ENCODE data around the gene FAM25C. TPM values are rescaled to one million over a fixed set of nuclear protein-coding genes. Genes with fewer than 3 reads are reported as not detected.
"Not testable (repeated sequence)": the region's sequence is repeated elsewhere in the genome, so short reads cannot be mapped to it uniquely, and the experiment has no call there.

FAM25C gene
- not detected in 2 replicates for polyA plus RNA-seq
- not detected in 2 replicates for polyA minus RNA-seq

GRCh38 chr10:47999691-48000090, at the start of gene FAM25C:
Gene FAM25C, minus strand, starts transcription at chr10:47999791. Its CDS starts 26 bp downstream, at chr10:47999765.
- H3K27me3 ChIP-seq (ENCODE audit: insufficient read depth, low read depth, low read length); H3K4me3 ChIP-seq (ENCODE audit: low read length); H3K27ac ChIP-seq (ENCODE audit: low read length); H3K9ac ChIP-seq (ENCODE audit: low read length); H3K9me2 ChIP-seq (ENCODE audit: insufficient read depth, low read length); H3F3A ChIP-seq (ENCODE audit: insufficient read depth, low read length, poor library complexity, severe bottlenecking); H3K36me3 ChIP-seq (ENCODE audit: insufficient read depth, low read length); H4K20me1 ChIP-seq (ENCODE audit: insufficient read depth); H2AFZ ChIP-seq (ENCODE audit: low read depth, low read length); H3K4me2 ChIP-seq (ENCODE audit: low read length); H3K79me2 ChIP-seq (replicated peaks; ENCODE audit: insufficient read depth, low read length); H3K9me3 ChIP-seq (ENCODE audit: low read length): not testable (repeated sequence)

- H3F3A ChIP-seq (ENCODE audit: insufficient read depth, low read length, poor library complexity, severe bottlenecking); H4K20me1 ChIP-seq (ENCODE audit: insufficient read depth); H3K9me2 ChIP-seq (ENCODE audit: insufficient read depth, low read length); H3K36me3 ChIP-seq (ENCODE audit: insufficient read depth, low read length); H3K9ac ChIP-seq (ENCODE audit: low read length); H3K27me3 ChIP-seq (ENCODE audit: insufficient read depth, low read depth, low read length); H3K79me2 ChIP-seq (replicated peaks; ENCODE audit: insufficient read depth, low read length); H3K27ac ChIP-seq (ENCODE audit: low read length); H3K9me3 ChIP-seq (ENCODE audit: low read length); H3K4me3 ChIP-seq (ENCODE audit: low read length); H2AFZ ChIP-seq (ENCODE audit: low read depth, low read length); H3K4me2 ChIP-seq (ENCODE audit: low read length): not testable (repeated sequence)
These were observed 45.0 kb upstream of the FAM25C start for GRCh38 chr10:48044557-48044956.

GRCh38 chr10:48031390-48031789, 31.8 kb upstream of the FAM25C start:
- H3K79me2 ChIP-seq (replicated peaks; ENCODE audit: insufficient read depth, low read length); H4K20me1 ChIP-seq (ENCODE audit: insufficient read depth); H3K36me3 ChIP-seq (ENCODE audit: insufficient read depth, low read length); H3K4me2 ChIP-seq (ENCODE audit: low read length); H3K27me3 ChIP-seq (ENCODE audit: insufficient read depth, low read depth, low read length); H3K9me3 ChIP-seq (ENCODE audit: low read length); H3K4me3 ChIP-seq (ENCODE audit: low read length); H2AFZ ChIP-seq (ENCODE audit: low read depth, low read length); H3F3A ChIP-seq (ENCODE audit: insufficient read depth, low read length, poor library complexity, severe bottlenecking); H3K27ac ChIP-seq (ENCODE audit: low read length); H3K9ac ChIP-seq (ENCODE audit: low read length); H3K9me2 ChIP-seq (ENCODE audit: insufficient read depth, low read length): not testable (repeated sequence)

- not testable (repeated sequence) for H3K9me2 ChIP-seq (ENCODE audit: insufficient read depth, low read length); H3K9ac ChIP-seq (ENCODE audit: low read length); H3K79me2 ChIP-seq (replicated peaks; ENCODE audit: insufficient read depth, low read length); H3K9me3 ChIP-seq (ENCODE audit: low read length); H3K27me3 ChIP-seq (ENCODE audit: insufficient read depth, low read depth, low read length); H3K36me3 ChIP-seq (ENCODE audit: insufficient read depth, low read length); H2AFZ ChIP-seq (ENCODE audit: low read depth, low read length); H3K4me2 ChIP-seq (ENCODE audit: low read length); H3K27ac ChIP-seq (ENCODE audit: low read length); H4K20me1 ChIP-seq (ENCODE audit: insufficient read depth); H3F3A ChIP-seq (ENCODE audit: insufficient read depth, low read length, poor library complexity, severe bottlenecking); H3K4me3 ChIP-seq (ENCODE audit: low read length)
These were observed 2.7 kb upstream of the FAM25C start for GRCh38 chr10:48002306-48002705.

- H3K9me3 ChIP-seq (ENCODE audit: low read length); H3F3A ChIP-seq (ENCODE audit: insufficient read depth, low read length, poor library complexity, severe bottlenecking); H2AFZ ChIP-seq (ENCODE audit: low read depth, low read length); H3K36me3 ChIP-seq (ENCODE audit: insufficient read depth, low read length); H3K4me3 ChIP-seq (ENCODE audit: low read length); H3K27me3 ChIP-seq (ENCODE audit: insufficient read depth, low read depth, low read length); H3K27ac ChIP-seq (ENCODE audit: low read length); H3K9ac ChIP-seq (ENCODE audit: low read length); H3K79me2 ChIP-seq (replicated peaks; ENCODE audit: insufficient read depth, low read length); H3K4me2 ChIP-seq (ENCODE audit: low read length); H4K20me1 ChIP-seq (ENCODE audit: insufficient read depth); H3K9me2 ChIP-seq (ENCODE audit: insufficient read depth, low read length): not testable (repeated sequence)
These were observed 5.5 kb downstream of the FAM25C start for GRCh38 chr10:47994045-47994444.

GRCh38 chr10:47992560-47992959, 7.0 kb downstream of the FAM25C start:
- H3F3A ChIP-seq (ENCODE audit: insufficient read depth, low read length, poor library complexity, severe bottlenecking); H3K9me2 ChIP-seq (ENCODE audit: insufficient read depth, low read length); H3K79me2 ChIP-seq (replicated peaks; ENCODE audit: insufficient read depth, low read length); H3K4me2 ChIP-seq (ENCODE audit: low read length); H4K20me1 ChIP-seq (ENCODE audit: insufficient read depth); H3K27ac ChIP-seq (ENCODE audit: low read length); H3K9ac ChIP-seq (ENCODE audit: low read length); H2AFZ ChIP-seq (ENCODE audit: low read depth, low read length); H3K36me3 ChIP-seq (ENCODE audit: insufficient read depth, low read length); H3K9me3 ChIP-seq (ENCODE audit: low read length); H3K27me3 ChIP-seq (ENCODE audit: insufficient read depth, low read depth, low read length); H3K4me3 ChIP-seq (ENCODE audit: low read length): not testable (repeated sequence)

- not testable (repeated sequence) for H3K4me3 ChIP-seq (ENCODE audit: low read length); H3K79me2 ChIP-seq (replicated peaks; ENCODE audit: insufficient read depth, low read length); H4K20me1 ChIP-seq (ENCODE audit: insufficient read depth); H3K9me3 ChIP-seq (ENCODE audit: low read length); H3F3A ChIP-seq (ENCODE audit: insufficient read depth, low read length, poor library complexity, severe bottlenecking); H3K9ac ChIP-seq (ENCODE audit: low read length); H3K27me3 ChIP-seq (ENCODE audit: insufficient read depth, low read depth, low read length); H3K27ac ChIP-seq (ENCODE audit: low read length); H3K9me2 ChIP-seq (ENCODE audit: insufficient read depth, low read length); H2AFZ ChIP-seq (ENCODE audit: low read depth, low read length); H3K4me2 ChIP-seq (ENCODE audit: low read length); H3K36me3 ChIP-seq (ENCODE audit: insufficient read depth, low read length)
These were observed 7.9 kb downstream of the FAM25C start for GRCh38 chr10:47991706-47992105.

- H3K4me3 ChIP-seq (ENCODE audit: low read length); H3K9ac ChIP-seq (ENCODE audit: low read length); H3K4me2 ChIP-seq (ENCODE audit: low read length); H4K20me1 ChIP-seq (ENCODE audit: insufficient read depth); H3K27me3 ChIP-seq (ENCODE audit: insufficient read depth, low read depth, low read length); H3K9me3 ChIP-seq (ENCODE audit: low read length); H3K79me2 ChIP-seq (replicated peaks; ENCODE audit: insufficient read depth, low read length); H3K9me2 ChIP-seq (ENCODE audit: insufficient read depth, low read length); H3K27ac ChIP-seq (ENCODE audit: low read length); H3F3A ChIP-seq (ENCODE audit: insufficient read depth, low read length, poor library complexity, severe bottlenecking); H3K36me3 ChIP-seq (ENCODE audit: insufficient read depth, low read length); H2AFZ ChIP-seq (ENCODE audit: low read depth, low read length): not testable (repeated sequence)
These were observed 9.5 kb downstream of the FAM25C start for GRCh38 chr10:47990097-47990496.

All from neural cell (in vitro differentiated cells).